GM19324 (cell line): Measurements from ENCODE around the gene ZKSCAN3.
"Not testable (repeated sequence)": the region's sequence is repeated elsewhere in the genome, so short reads cannot be mapped to it uniquely, and the experiment has no call there.

ENCODE experiments used
- ATAC-seq: cut with Tn5 transposase; IDR thresholded peaks from one replicate; pipeline ENCODE4 v1.9.1; 2021; ENCODE audit warnings: mild to moderate bottlenecking, moderate library complexity; ENCODE audit not compliant: unreplicated experiment, low FRiP score

ZKSCAN3 gene

GRCh38 chr6:28340310-28341095, 9.2 kb upstream of the ZKSCAN3 start:
- no peak for ATAC-seq

- no peak for ATAC-seq
These were observed 5.7 kb upstream of the ZKSCAN3 start for GRCh38 chr6:28343898-28344677.

- no peak for ATAC-seq
These were observed 4.5 kb upstream of the ZKSCAN3 start for GRCh38 chr6:28345201-28345600.

GRCh38 chr6:28347119-28347518, 2.6 kb upstream of the ZKSCAN3 start:
- no peak for ATAC-seq

GRCh38 chr6:28349344-28349891, 329 bp upstream of the ZKSCAN3 start:
- no peak for ATAC-seq

- ATAC-seq = no peak
These were observed 1.3 kb downstream of the ZKSCAN3 start for GRCh38 chr6:28351087-28351486.

- ATAC-seq = no peak
These were observed 1.8 kb downstream of the ZKSCAN3 start for GRCh38 chr6:28351493-28351925.

GRCh38 chr6:28353356-28353755, 3.6 kb downstream of the ZKSCAN3 start:
- no peak for ATAC-seq

GRCh38 chr6:28353981-28354676, 4.4 kb downstream of the ZKSCAN3 start:
- no peak for ATAC-seq

GRCh38 chr6:28354688-28355554, 5.2 kb downstream of the ZKSCAN3 start:
- no peak for ATAC-seq

- ATAC-seq = peak; percentile 55
These were observed 6.3 kb downstream of the ZKSCAN3 start for GRCh38 chr6:28355743-28356665.

GRCh38 chr6:28356666-28357020, 6.9 kb downstream of the ZKSCAN3 start:
- no peak for ATAC-seq

- no peak for ATAC-seq
These were observed 7.3 kb downstream of the ZKSCAN3 start for GRCh38 chr6:28357036-28357435.

GRCh38 chr6:28359562-28359961, 9.8 kb downstream of the ZKSCAN3 start:
- ATAC-seq = not testable (repeated sequence)

- no peak for ATAC-seq
These were observed 11.2 kb downstream of the ZKSCAN3 start for GRCh38 chr6:28360961-28361360.

GRCh38 chr6:28365590-28365989, 15.8 kb downstream of the ZKSCAN3 start:
- ATAC-seq = not testable (repeated sequence)

- ATAC-seq = peak; percentile 63
These were observed 18.8 kb downstream of the ZKSCAN3 start for GRCh38 chr6:28368522-28368921.

- no peak for ATAC-seq
These were observed 19.7 kb downstream of the ZKSCAN3 start for GRCh38 chr6:28369463-28369862.

- ATAC-seq = no peak
These were observed 20.7 kb downstream of the ZKSCAN3 start for GRCh38 chr6:28370440-28370839.
